Lung (tissue), 12 donors: ENCODE data around the gene FLNB. TPM values are rescaled to one million over a fixed set of nuclear protein-coding genes. Genes with fewer than 3 reads are reported as not detected.

Experiments
- ATAC-seq: fragments of 200-7000 bp; cut with Tn5 transposase; one replicate; pipeline ENCODE4 v1.9.1; 2020; ENCODE audit warnings: moderate number of reproducible peaks; ENCODE audit not compliant: insufficient read depth, low FRiP score
- DNase-seq, 3 donors: peaks; one replicate each; pipeline ENCODE4 v3.0.0-alpha.2; 2013 to 2017
- H3K27ac ChIP-seq, 2 donors: one replicate each; pipeline ENCODE4 v1.5.1; 2013; ENCODE audit warnings: mild to moderate bottlenecking in 2 of 2, moderate library complexity in 2 of 2, control low read depth in 1 of 2, inconsistent platforms in 1 of 2, low read depth in 1 of 2, low read length in 1 of 2
- H3K27me3 ChIP-seq, 3 donors: one replicate each; pipeline ENCODE4 v1.5.1; 2013; ENCODE audit warnings: low read length in 2 of 3; ENCODE audit not compliant: control insufficient read depth in 3 of 3, insufficient read depth in 3 of 3
- H3K36me3 ChIP-seq, 4 donors: one replicate each; pipeline ENCODE4 v1.5.1; 2013; ENCODE audit warnings: low read length in 4 of 4, mild to moderate bottlenecking in 1 of 4, moderate library complexity in 1 of 4; ENCODE audit not compliant: control insufficient read depth in 4 of 4, insufficient read depth in 4 of 4
- H3K4me1 ChIP-seq, 5 donors: one replicate each; pipeline ENCODE4 v1.5.1; 2013; ENCODE audit warnings: low read length in 5 of 5, mild to moderate bottlenecking in 2 of 5, moderate library complexity in 1 of 5; ENCODE audit not compliant: control insufficient read depth in 5 of 5, insufficient read depth in 5 of 5
- H3K4me3 ChIP-seq: one replicate; pipeline ENCODE4 v1.5.1; 2013; ENCODE audit warnings: mild to moderate bottlenecking, control low read depth, moderate library complexity
- H3K9ac ChIP-seq, 2 donors: one replicate each; pipeline ENCODE4 v1.5.1; 2013; ENCODE audit warnings: low read length in 2 of 2, control low read depth in 1 of 2; ENCODE audit not compliant: insufficient read depth in 1 of 2
- H3K9me3 ChIP-seq, 4 donors: one replicate each; pipeline ENCODE4 v1.5.1; 2013; ENCODE audit warnings: low read length in 3 of 4, mild to moderate bottlenecking in 1 of 4, moderate library complexity in 1 of 4; ENCODE audit not compliant: control insufficient read depth in 4 of 4, insufficient read depth in 3 of 4
- CTCF ChIP-seq: IDR thresholded peaks from 2 replicates; pipeline ENCODE4 v1.5.1; 2012; ENCODE audit warnings: mild to moderate bottlenecking; ENCODE audit errors: control extremely low read depth, extremely low read depth
- WGBS, 2 donors: extraction: QIAGEN DNeasy Blood & Tissue Kit; methylation state at CpG; one replicate each; pipeline ENCODE4 v1.1.7; 2013; 5-methylcytosine and 5-hydroxymethylcytosine counted together
- polyA plus RNA-seq, 2 donors: library from polyadenylated mRNA; stranded (reverse); fragments of 200-250 nt; gene quantifications; one replicate each; pipeline ENCODE4 v1.2.1, GENCODE V29; 2013
- total RNA-seq, 2 donors: library from RNA; depleted of rRNA in 1 of 2; stranded (reverse); fragments of >200 nt in 1 of 2; gene quantifications; one replicate each; pipeline ENCODE4 v1.2.1, GENCODE V29; 2014 to 2021
- donor health status: control.
- donor health status: control.
- donor health status: Bipolar disorder and iron deficiency.
- donor health status: healthy.
- donor health status: DM: yes; HTN: yes; CAD: no.

Gene FLNB
- total and polyA plus RNA-seq, 4 donors, result 32.4 to 122 (median 93.7) TPM

GRCh38 chr3:58066842-58067241 lies 58.6 kb downstream of the FLNB start:
- no peak overlapping the region for H3K4me3 ChIP-seq
- peaks cover 0 to 26% (median 5%) of the 10 kb centered on the region in 5 donors for H3K4me1 ChIP-seq
- no peak overlapping the region for H3K27ac ChIP-seq
- ATAC-seq, result no peak
- H3K36me3 ChIP-seq, result no peaks in the 10 kb centered on the region
- TF ChIP-seq CTCF, result no peak
- no peak for DNase-seq
- 66 to 74% methylated on average over 3 of the region's 3 CpGs for WGBS, 2 donors
- H3K27me3 ChIP-seq, result no peaks in the 10 kb centered on the region
- H3K9me3 ChIP-seq, result peaks cover 0 to 2% (median 0%) of the 10 kb centered on the region in 4 donors
- no peak overlapping the region for H3K9ac ChIP-seq

- no peak for TF ChIP-seq CTCF
- DNase-seq (no peak), ATAC-seq (no peak)
- H3K27me3 ChIP-seq, result no peaks in the 10 kb centered on the region
- H3K9me3 ChIP-seq, result peaks cover 0 to 2% (median 0%) of the 10 kb centered on the region in 4 donors
- no peak overlapping the region for H3K4me3 ChIP-seq
- peaks cover 0 to 13% (median 0%) of the 10 kb centered on the region in 5 donors for H3K4me1 ChIP-seq
- H3K9ac ChIP-seq, result no peak overlapping the region
- H3K27ac ChIP-seq, result no peak overlapping the region
- no peaks in the 10 kb centered on the region for H3K36me3 ChIP-seq
- 94 to 98% methylated on average over 2 of the region's 2 CpGs for WGBS, 2 donors
These were observed 60.0 kb downstream of the FLNB start for GRCh38 chr3:58068122-58068809.

GRCh38 chr3:58071480-58071971 lies 63.3 kb downstream of the FLNB start:
- H3K4me3 ChIP-seq, result no peak overlapping the region
- no peaks in the 10 kb centered on the region for H3K27me3 ChIP-seq
- H3K4me1 ChIP-seq, result peaks cover 0 to 14% (median 0%) of the 10 kb centered on the region in 5 donors
- TF ChIP-seq CTCF, result no peak
- 85 to 88% methylated on average over 7 of the region's 7 CpGs for WGBS, 2 donors
- H3K9ac ChIP-seq, result no peak overlapping the region
- DNase-seq (no peak), ATAC-seq (no peak)
- H3K36me3 ChIP-seq, result no peaks in the 10 kb centered on the region
- no peak overlapping the region for H3K27ac ChIP-seq
- no peaks in the 10 kb centered on the region for H3K9me3 ChIP-seq
